IMR-90 (cell line): ENCODE measurements around the gene ZNF565. TPM values are rescaled to one million over a fixed set of nuclear protein-coding genes. Genes with fewer than 3 reads are reported as not detected.
A peak's percentile ranks its signal among the peaks of the same experiment; 100 is the strongest.

Experiments
- ATAC-seq: fragments of 200-7000 bp; cut with Tn5 transposase; 2 replicates; pipeline ENCODE4 v1.9.1; 2020; ENCODE audit warnings: low read depth, mild to moderate bottlenecking, moderate library complexity
- BruUV-seq: library from RNA; stranded (reverse); fragments of 400-500 nt; replicated peaks from 2 replicates; lab custom pipeline; 2021; lab: Mats Ljungman, UMichigan
- CTCF ChIA-PET: fragments of 300-600 bp; formaldehyde crosslinking; extraction: SDS; loops from one replicate; lab custom pipeline; 2021; ENCODE audit warnings: antibody characterized with exemption; lab: Yijun Ruan, JAX
- POLR2A ChIA-PET: fragments of 300-600 bp; sonication (Branson Sonifier 250); formaldehyde crosslinking; loops from one replicate; lab custom pipeline; 2022; ENCODE audit warnings: antibody characterized with exemption; ENCODE audit not compliant: unreplicated experiment; lab: Charles Lee
- DNase-seq: peaks from one replicate; pipeline ENCODE4 v3.0.0; 2013
- H2AFZ ChIP-seq: replicated peaks from 2 replicates; pipeline ENCODE3; 2013; ENCODE audit warnings: low read length, mild to moderate bottlenecking; ENCODE audit not compliant: poor library complexity
- H2AK5ac ChIP-seq: 2 replicates; pipeline ENCODE4 v1.6.1; 2013; ENCODE audit warnings: low read depth, low read length, inconsistent platforms
- H2AK9ac ChIP-seq: replicated peaks from 2 replicates; pipeline ENCODE3; 2013; ENCODE audit warnings: mild to moderate bottlenecking, low read depth, low read length, moderate library complexity; ENCODE audit not compliant: poor library complexity
- H2BK120ac ChIP-seq: 2 replicates; pipeline ENCODE4 v1.6.1; 2013; ENCODE audit warnings: low read depth, low read length, inconsistent platforms
- H2BK15ac ChIP-seq: 3 replicates; pipeline ENCODE4 v1.6.1; 2013; ENCODE audit warnings: low read depth, low read length, inconsistent platforms
- H2BK20ac ChIP-seq: 2 replicates; pipeline ENCODE4 v1.6.1; 2013; ENCODE audit warnings: low read depth, mild to moderate bottlenecking, inconsistent platforms, low read length, moderate library complexity
- H2BK5ac ChIP-seq: 2 replicates; pipeline ENCODE4 v1.6.1; 2013; ENCODE audit warnings: mild to moderate bottlenecking, low read depth, low read length, inconsistent platforms; ENCODE audit not compliant: poor library complexity, severe bottlenecking
- H3K14ac ChIP-seq: replicated peaks from 2 replicates; pipeline ENCODE4 v1.6.1; 2013; ENCODE audit warnings: low read depth, low read length, inconsistent platforms
- H3K18ac ChIP-seq: 2 replicates; pipeline ENCODE4 v1.6.1; 2013; ENCODE audit warnings: low read depth, low read length, control low read depth
- H3K23ac ChIP-seq: 2 replicates; pipeline ENCODE4 v1.6.1; 2013; ENCODE audit warnings: low read depth, low read length, inconsistent platforms
- H3K27ac ChIP-seq: 2 replicates; pipeline ENCODE4 v1.5.1; 2013; ENCODE audit warnings: mild to moderate bottlenecking, control low read depth, low read length; ENCODE audit not compliant: insufficient read depth
- H3K27me3 ChIP-seq: 2 replicates; pipeline ENCODE4 v1.6.1; 2013; ENCODE audit warnings: low read length; ENCODE audit not compliant: control insufficient read depth, insufficient read depth
- H3K36me3 ChIP-seq: 2 replicates; pipeline ENCODE4 v1.6.1; 2013; ENCODE audit warnings: low read length, mixed read lengths; ENCODE audit not compliant: control insufficient read depth, insufficient read depth
- H3K4ac ChIP-seq: 2 replicates; pipeline ENCODE4 v1.6.1; 2013; ENCODE audit warnings: low read depth, low read length, inconsistent platforms
- H3K4me1 ChIP-seq: 2 replicates; pipeline ENCODE4 v1.6.1; 2013; ENCODE audit warnings: low read length, mixed read lengths; ENCODE audit not compliant: control insufficient read depth, insufficient read depth
- H3K4me2 ChIP-seq: 2 replicates; pipeline ENCODE4 v1.6.1; 2013; ENCODE audit warnings: low read depth, mild to moderate bottlenecking, control low read depth, low read length, moderate library complexity
- H3K4me3 ChIP-seq: 2 replicates; pipeline ENCODE4 v1.5.1; 2013; ENCODE audit warnings: low read depth, mild to moderate bottlenecking, control low read depth, low read length, moderate library complexity; ENCODE audit not compliant: insufficient read depth
- H3K56ac ChIP-seq: 2 replicates; pipeline ENCODE4 v1.6.1; 2013; ENCODE audit warnings: low read length, inconsistent platforms; ENCODE audit not compliant: insufficient read depth; ENCODE audit errors: extremely low read depth
- H3K79me1 ChIP-seq, 2 experiments: 2 replicates each; pipeline ENCODE4 v1.6.1; 2013; ENCODE audit warnings: low read length in 2 of 2, inconsistent platforms in 1 of 2, low read depth in 1 of 2
- H3K9ac ChIP-seq: 2 replicates; pipeline ENCODE4 v1.6.1; 2013; ENCODE audit warnings: low read depth, low read length, control low read depth
- H3K9me1 ChIP-seq: 2 replicates; pipeline ENCODE4 v1.6.1; 2013; ENCODE audit warnings: low read length, inconsistent platforms; ENCODE audit not compliant: insufficient read depth
- H3K9me3 ChIP-seq: 2 replicates; pipeline ENCODE4 v1.6.1; 2013; ENCODE audit warnings: low read length; ENCODE audit not compliant: control insufficient read depth, insufficient read depth
- H4K20me1 ChIP-seq: 2 replicates; pipeline ENCODE4 v1.6.1; 2013; ENCODE audit warnings: low read length, inconsistent platforms; ENCODE audit not compliant: insufficient read depth
- H4K5ac ChIP-seq: 2 replicates; pipeline ENCODE4 v1.6.1; 2013; ENCODE audit warnings: mild to moderate bottlenecking, low read depth, low read length, control low read depth
- H4K8ac ChIP-seq, 2 experiments: 2 replicates each; pipeline ENCODE4 v1.6.1; 2013; ENCODE audit warnings: low read depth in 2 of 2, low read length in 2 of 2, control low read depth in 1 of 2, inconsistent platforms in 1 of 2
- H4K91ac ChIP-seq: 2 replicates; pipeline ENCODE4 v1.6.1; 2013; ENCODE audit warnings: low read depth, low read length, inconsistent platforms; ENCODE audit not compliant: insufficient read depth
- CEBPB ChIP-seq: IDR thresholded peaks from 2 replicates; pipeline ENCODE4 v1.6.1; 2012; ENCODE audit warnings: low read depth, low read length, improper control_type of control experiment
- CHD1 ChIP-seq: IDR thresholded peaks from 2 replicates; pipeline ENCODE4 v1.6.1; 2012; ENCODE audit warnings: low read depth, low read length, improper control_type of control experiment
- FOS ChIP-seq: fragments of 150-350 bp; IDR thresholded peaks from 2 replicates; pipeline ENCODE4 v1.6.1; 2016; ENCODE audit warnings: low read depth, low read length
- MAFK ChIP-seq: IDR thresholded peaks from 2 replicates; pipeline ENCODE4 v1.6.1; 2012; ENCODE audit warnings: low read depth, low read length, improper control_type of control experiment
- POLR2A ChIP-seq: IDR thresholded peaks from 2 replicates; pipeline ENCODE4 v1.6.1; 2012; ENCODE audit warnings: mild to moderate bottlenecking, low read depth, low read length
- RAD21 ChIP-seq: IDR thresholded peaks from 2 replicates; pipeline ENCODE4 v1.6.1; 2012; ENCODE audit warnings: low read length, improper control_type of control experiment
- WGBS, 2 experiments: methylation state at CpG; one replicate each; pipeline versions ENCODE4 v1.1.5 to v1.1.7; 2013; ENCODE audit warnings: missing lambda C conversion rate in 2 of 2; ENCODE audit not compliant: insufficient read length in 1 of 2; ENCODE audit errors: extremely low coverage in 2 of 2; 5-methylcytosine and 5-hydroxymethylcytosine counted together
- dilution Hi-C: fragments of 300-500 bp; cut with HindIII; formaldehyde crosslinking; loops from one replicate; pipeline ENCODE4 v1.14.3; 2018; ENCODE audit warnings: low sequenced_read_pairs; ENCODE audit not compliant: unreplicated experiment
- in situ Hi-C: fragments of 300-500 bp; cut with MboI; formaldehyde crosslinking; loops from 3 replicates; pipeline ENCODE4 v1.14.3; 2019; ENCODE audit warnings: low sequenced_read_pairs, inconsistent platforms, mixed read lengths
- intact Hi-C: fragments of 100-400 bp; cut with micrococcal nuclease; formaldehyde crosslinking; loops from 2 replicates; pipeline ENCODE4 v1.10.0; 2022
- polyA plus RNA-seq, 3 experiments: library from polyadenylated mRNA; depleted of rRNA; stranded (reverse); fragments of >200 nt; gene quantifications; 2 replicates each; pipeline ENCODE4 v1.2.3, GENCODE V29; 2012; ENCODE audit warnings: low replicate concordance in 1 of 3
- total RNA-seq: library from RNA; depleted of rRNA; stranded (reverse); fragments of >200 nt; gene quantifications from 2 replicates; pipeline ENCODE4 v1.2.3, GENCODE V29; 2012
- TF ChIP-seq, protein P1 (sequence below): fragments of 150-350 bp; IDR thresholded peaks from 2 replicates; pipeline ENCODE4 v1.6.1; 2017; ENCODE audit warnings: mild to moderate bottlenecking, antibody characterized with exemption, low read length, low read depth
- TF ChIP-seq, protein P2 (sequence below): conservative IDR thresholded peaks from 2 replicates; pipeline ENCODE4 v1.5.1; 2012; ENCODE audit warnings: mild to moderate bottlenecking, low read depth, low read length, improper control_type of control experiment

Gene ZNF565
- total and polyA plus RNA-seq, 2 of the 4 experiments (the other 2 are of a cell fraction): 2.3 to 7.5 TPM

DNA sequence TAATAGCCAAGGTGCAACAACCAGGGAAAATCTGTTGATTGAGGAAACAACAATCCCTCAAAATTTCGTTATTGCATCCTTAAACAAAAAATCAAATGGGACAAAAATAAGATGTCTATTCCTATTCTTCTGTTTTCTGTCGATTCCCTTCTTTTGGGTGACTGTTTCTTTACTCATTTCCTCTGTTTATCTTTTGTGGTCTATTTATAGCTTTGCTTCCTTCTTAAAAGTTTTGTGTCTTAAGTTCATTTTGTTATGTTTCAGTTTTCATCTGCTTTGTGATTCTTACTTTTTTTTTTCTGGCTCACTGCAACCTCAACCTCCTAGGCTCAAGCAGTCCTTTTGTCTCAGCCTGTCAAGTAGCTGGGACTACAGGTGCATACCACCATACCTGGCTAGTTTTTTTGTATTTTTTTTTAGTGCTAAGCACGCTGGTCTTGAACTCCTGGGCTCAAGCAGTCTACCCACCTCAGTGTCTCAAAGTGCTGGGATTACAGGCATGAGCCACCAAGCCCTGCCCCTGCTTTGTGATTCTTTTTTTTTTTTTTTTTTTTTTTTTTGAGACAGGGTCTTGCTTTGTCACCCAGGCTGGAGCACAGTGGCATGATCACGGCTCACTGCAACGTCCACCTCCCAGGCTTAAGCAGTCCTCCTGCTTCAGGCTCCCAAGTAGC is 10.9 kb upstream of the ZNF565 start:
- Histone ChIP-seq H4K91ac (no peak overlapping the region), H3K9ac (no peak overlapping the region), H3K18ac (no peak overlapping the region), H3K4me1 (peaks cover 10% of the 10 kb centered on the region), H3K56ac (no peak overlapping the region), H3K4me3 (no peak overlapping the region), H3K36me3 (peaks cover 51% of the 10 kb centered on the region), H2BK120ac (peak overlapping the region; percentile 42; the same call in 1 of the 2 replicates), H2AK5ac (peak overlapping the region; percentile 77; the same call in 1 of the 2 replicates), H3K4me2 (peak overlapping the region; percentile 77), H4K8ac (peak overlapping the region in 1 of 2 experiments; percentile 41; a peak in 1 of 4 replicates), H3K9me3 (no peaks in the 10 kb centered on the region), H3K23ac (peak overlapping the region; percentile 93; the same call in 1 of the 2 replicates), H2BK20ac (peak overlapping the region; percentile 44; the same call in 1 of the 2 replicates), H2AFZ (no peak overlapping the region), H3K27me3 (no peaks in the 10 kb centered on the region), H3K4ac (peak overlapping the region; percentile 9; the same call in 1 of the 2 replicates), H4K20me1 (peaks cover 49% of the 10 kb centered on the region), H2BK15ac (no peak overlapping the region), H3K79me1 (peaks cover 19 to 41% of the 10 kb centered on the region in 2 experiments), H4K5ac (no peak overlapping the region), H2AK9ac (no peak overlapping the region), H3K27ac (peak overlapping the region; percentile 70), H3K9me1 (peaks cover 6% of the 10 kb centered on the region; the same call in 1 of the 2 replicates), H2BK5ac (peak overlapping the region; percentile 60), H3K14ac (0 out of 2 replicates have a peak overlapping the region, but pooled peaks have one; percentile 27)
- ATAC-seq: peak; percentile 65
- ChIA-PET POLR2A (no interaction called here), CTCF (interaction anchor here (0.6 kb wide), 1 partner anchor 44 kb away, joined by 4 read pairs; no protein-coding TSS in a partner anchor)
- dilution Hi-C loops (no loop called here), in situ Hi-C loops (no loop called here), intact Hi-C loops (no loop called here)
- no CpG with 5 or more reads among the region's 5 CpGs for WGBS, 2 experiments
- no TSS peak for BruUV-seq
- peak; percentile 80 for DNase-seq
- no peak for TF ChIP-seq CEBPB
- no peak for TF ChIP-seq POLR2A
- TF ChIP-seq, protein P1, sequence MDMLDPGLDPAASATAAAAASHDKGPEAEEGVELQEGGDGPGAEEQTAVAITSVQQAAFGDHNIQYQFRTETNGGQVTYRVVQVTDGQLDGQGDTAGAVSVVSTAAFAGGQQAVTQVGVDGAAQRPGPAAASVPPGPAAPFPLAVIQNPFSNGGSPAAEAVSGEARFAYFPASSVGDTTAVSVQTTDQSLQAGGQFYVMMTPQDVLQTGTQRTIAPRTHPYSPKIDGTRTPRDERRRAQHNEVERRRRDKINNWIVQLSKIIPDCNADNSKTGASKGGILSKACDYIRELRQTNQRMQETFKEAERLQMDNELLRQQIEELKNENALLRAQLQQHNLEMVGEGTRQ: no peak
- TF ChIP-seq CHD1: no peak
- peak; percentile 40; the same call in 1 of the 2 replicates for TF ChIP-seq FOS
- no peak for TF ChIP-seq MAFK
- TF ChIP-seq, protein P2, sequence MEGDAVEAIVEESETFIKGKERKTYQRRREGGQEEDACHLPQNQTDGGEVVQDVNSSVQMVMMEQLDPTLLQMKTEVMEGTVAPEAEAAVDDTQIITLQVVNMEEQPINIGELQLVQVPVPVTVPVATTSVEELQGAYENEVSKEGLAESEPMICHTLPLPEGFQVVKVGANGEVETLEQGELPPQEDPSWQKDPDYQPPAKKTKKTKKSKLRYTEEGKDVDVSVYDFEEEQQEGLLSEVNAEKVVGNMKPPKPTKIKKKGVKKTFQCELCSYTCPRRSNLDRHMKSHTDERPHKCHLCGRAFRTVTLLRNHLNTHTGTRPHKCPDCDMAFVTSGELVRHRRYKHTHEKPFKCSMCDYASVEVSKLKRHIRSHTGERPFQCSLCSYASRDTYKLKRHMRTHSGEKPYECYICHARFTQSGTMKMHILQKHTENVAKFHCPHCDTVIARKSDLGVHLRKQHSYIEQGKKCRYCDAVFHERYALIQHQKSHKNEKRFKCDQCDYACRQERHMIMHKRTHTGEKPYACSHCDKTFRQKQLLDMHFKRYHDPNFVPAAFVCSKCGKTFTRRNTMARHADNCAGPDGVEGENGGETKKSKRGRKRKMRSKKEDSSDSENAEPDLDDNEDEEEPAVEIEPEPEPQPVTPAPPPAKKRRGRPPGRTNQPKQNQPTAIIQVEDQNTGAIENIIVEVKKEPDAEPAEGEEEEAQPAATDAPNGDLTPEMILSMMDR: no peak
- no peak; the same call in 1 of the 2 replicates for TF ChIP-seq RAD21
